Measurements from ENCODE around the gene SMIM44. TPM values are rescaled to one million over a fixed set of nuclear protein-coding genes. Genes with fewer than 3 reads are reported as not detected.
"Not testable (repeated sequence)": the region's sequence is repeated elsewhere in the genome, so short reads cannot be mapped to it uniquely, and the experiment has no call there.

The SMIM44 gene
- total RNA-seq, 4 donors from 2014 or later = not detected

DNA sequence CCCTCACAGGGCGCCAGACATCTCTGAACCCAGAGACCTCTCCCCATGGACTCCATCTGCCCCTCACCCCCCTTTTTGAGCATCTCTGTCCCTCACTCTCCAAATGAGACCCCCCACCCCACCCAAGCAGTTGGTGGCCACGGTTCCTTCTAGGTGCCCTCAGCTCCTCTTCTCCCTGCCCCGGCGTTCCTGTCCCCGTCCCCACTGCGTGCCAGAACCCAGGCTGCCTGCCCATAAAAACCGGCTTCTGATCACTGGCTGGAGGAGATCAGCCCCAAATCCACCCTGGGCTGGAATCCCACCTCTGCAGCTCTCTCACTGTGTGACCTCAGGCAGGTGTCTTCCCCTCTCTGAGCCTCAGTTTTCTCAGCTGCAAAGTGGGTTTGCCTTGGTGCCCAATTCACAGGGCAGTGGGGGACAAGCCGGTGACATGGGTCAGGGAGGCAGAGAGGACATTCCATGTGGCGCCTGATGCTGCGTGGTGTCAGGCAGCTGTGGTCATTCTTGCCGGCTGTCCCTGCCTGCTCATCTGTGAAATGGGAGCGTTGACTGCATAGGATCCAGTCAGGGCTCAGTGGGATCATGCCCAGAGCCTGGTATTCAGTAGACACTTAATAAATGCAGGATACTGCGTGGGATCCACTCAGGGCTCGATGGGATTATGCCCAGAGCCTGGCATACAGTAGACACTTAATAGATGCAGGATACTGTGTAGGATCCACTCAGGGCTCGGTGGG lies 28.4 kb downstream of the SMIM44 start:
- no peak for DNase-seq
- Histone ChIP-seq H3K4me3 (replicated peaks in 1 of 3) (no peak overlapping the region), H3K9me3 (no peaks in the 10 kb centered on the region), H3K27me3 (no peaks in the 10 kb centered on the region), H3K36me3 (peaks cover 46 to 60% of the 10 kb centered on the region in 2 donors), H3K4me1 (peaks cover 22 to 42% of the 10 kb centered on the region in 2 donors), H3K27ac (peak overlapping the region in 1 of 3 donors; percentile 10)
- WGBS, 2 donors = 97 to 98% methylated on average over 15 of the region's 15 CpGs
- intact Hi-C loops (cut with DNase I) = no loop called here
- TF ChIP-seq, protein P1, sequence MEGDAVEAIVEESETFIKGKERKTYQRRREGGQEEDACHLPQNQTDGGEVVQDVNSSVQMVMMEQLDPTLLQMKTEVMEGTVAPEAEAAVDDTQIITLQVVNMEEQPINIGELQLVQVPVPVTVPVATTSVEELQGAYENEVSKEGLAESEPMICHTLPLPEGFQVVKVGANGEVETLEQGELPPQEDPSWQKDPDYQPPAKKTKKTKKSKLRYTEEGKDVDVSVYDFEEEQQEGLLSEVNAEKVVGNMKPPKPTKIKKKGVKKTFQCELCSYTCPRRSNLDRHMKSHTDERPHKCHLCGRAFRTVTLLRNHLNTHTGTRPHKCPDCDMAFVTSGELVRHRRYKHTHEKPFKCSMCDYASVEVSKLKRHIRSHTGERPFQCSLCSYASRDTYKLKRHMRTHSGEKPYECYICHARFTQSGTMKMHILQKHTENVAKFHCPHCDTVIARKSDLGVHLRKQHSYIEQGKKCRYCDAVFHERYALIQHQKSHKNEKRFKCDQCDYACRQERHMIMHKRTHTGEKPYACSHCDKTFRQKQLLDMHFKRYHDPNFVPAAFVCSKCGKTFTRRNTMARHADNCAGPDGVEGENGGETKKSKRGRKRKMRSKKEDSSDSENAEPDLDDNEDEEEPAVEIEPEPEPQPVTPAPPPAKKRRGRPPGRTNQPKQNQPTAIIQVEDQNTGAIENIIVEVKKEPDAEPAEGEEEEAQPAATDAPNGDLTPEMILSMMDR (IDR thresholded peaks at IDR 0.05) = no peak
- no peak for TF ChIP-seq POLR2A (IDR thresholded peaks at IDR 0.05)

DNA sequence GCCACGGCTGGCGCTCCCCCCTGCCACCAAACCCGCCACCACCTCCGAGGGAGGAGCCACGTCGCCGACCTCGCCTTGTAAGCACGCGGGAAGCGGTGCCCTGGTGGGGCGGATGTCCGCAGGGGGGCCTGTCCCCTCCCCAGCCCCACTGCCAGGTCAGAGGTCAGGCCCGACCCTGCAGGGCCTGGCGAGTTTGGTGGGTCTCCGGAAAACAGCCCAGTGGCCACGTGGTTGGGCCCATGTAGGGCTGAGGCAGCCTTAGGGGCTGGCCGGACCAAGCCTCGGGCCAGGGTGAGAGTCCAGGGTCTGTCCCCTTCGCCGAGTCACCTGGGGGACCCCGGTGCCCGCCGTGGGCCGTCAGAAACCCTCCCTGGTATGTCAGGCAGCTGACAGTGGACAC lies 29.4 kb downstream of the SMIM44 start:
- no peak for DNase-seq
- no peak overlapping the region for H3K4me3 ChIP-seq (replicated peaks in 1 of 3)
- 54 to 86% methylated on average over 4 to 15 of the region's 25 CpGs for WGBS, 2 donors
- H3K36me3 ChIP-seq = peaks cover 56 to 70% of the 10 kb centered on the region in 2 donors
- H3K4me1 ChIP-seq = peaks cover 13 to 33% of the 10 kb centered on the region in 2 donors
- no peaks in the 10 kb centered on the region for H3K27me3 ChIP-seq
- H3K9me3 ChIP-seq = no peaks in the 10 kb centered on the region
- H3K27ac ChIP-seq = no peak overlapping the region
- intact Hi-C loops (cut with DNase I) = no loop called here
- TF ChIP-seq, protein P1 (IDR thresholded peaks at IDR 0.05) = no peak
- no peak for TF ChIP-seq POLR2A (IDR thresholded peaks at IDR 0.05)

DNA sequence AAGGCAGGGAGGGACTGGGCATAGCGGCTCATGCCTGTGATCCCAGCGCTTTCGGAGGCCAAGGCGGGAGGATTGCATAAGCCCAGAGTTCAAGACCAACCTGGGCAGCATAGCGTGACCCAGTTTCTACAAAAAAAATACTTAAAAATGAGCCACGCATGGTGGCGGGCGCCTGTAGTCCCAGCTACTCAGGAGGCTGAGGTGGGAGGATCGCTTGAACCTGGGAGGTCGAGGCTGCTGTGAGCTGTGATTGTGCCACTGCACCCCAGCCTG lies 30.4 kb downstream of the SMIM44 start:
- H3K27ac ChIP-seq; H3K27me3 ChIP-seq; H3K4me3 ChIP-seq (replicated peaks in 1 of 3); intact Hi-C loops (cut with DNase I); DNase-seq; H3K9me3 ChIP-seq: not testable (repeated sequence)
- H3K36me3 ChIP-seq = peaks cover 57 to 70% of the 10 kb centered on the region in 2 donors
- WGBS, 2 donors = 95 to 99% methylated on average over 10 of the region's 10 CpGs
- peaks cover 5 to 23% of the 10 kb centered on the region in 2 donors for H3K4me1 ChIP-seq

DNA sequence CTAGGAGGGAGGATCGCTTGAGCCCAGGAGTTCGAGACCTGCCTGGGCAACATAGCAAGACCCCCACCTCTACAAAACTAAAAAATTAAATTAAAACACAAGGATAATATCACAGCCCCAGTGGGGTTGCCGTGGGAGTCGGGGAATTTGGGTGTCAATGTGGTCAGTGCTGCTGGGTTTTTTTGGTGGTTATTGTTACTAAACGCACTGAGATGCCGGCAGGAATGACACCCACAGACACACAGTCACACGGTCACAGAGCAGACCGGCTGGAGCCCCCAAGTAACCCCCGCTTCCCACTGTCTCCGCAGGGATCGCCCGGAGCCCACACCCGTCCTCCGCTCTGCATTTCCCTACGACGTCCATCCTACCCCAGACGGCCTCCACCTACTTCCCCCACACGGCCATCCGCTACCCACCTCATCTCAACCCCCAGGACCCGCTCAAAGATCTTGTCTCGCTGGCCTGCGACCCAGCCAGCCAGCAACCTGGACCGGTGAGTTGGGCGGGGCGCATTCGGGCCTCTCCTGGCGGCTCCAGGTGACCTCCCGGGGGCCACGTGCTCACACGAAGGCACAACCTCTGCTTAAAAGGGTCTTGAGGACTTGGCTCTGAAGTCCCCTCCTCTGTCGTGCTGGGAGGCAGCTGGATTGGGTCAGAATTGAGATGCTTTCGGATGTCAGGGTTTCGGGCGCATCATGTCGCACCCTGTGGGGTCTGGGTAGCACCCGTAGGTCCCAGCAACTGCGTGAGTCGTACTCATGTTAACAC lies 30.9 kb downstream of the SMIM44 start:
- Histone ChIP-seq H3K27ac (peak overlapping the region in 2 of 3 donors; percentile 63 to 71), H3K9me3 (no peaks in the 10 kb centered on the region), H3K27me3 (no peaks in the 10 kb centered on the region), H3K4me3 (replicated peaks in 1 of 3) (no peak overlapping the region), H3K36me3 (peaks cover 57 to 70% of the 10 kb centered on the region in 2 donors), H3K4me1 (peaks cover under 1 to 18% of the 10 kb centered on the region in 2 donors)
- intact Hi-C loops (cut with DNase I) = no loop called here
- WGBS, 2 donors = 92 to 93% methylated on average over 38 of the region's 38 CpGs
- no peak for DNase-seq
- TF ChIP-seq, protein P1 (IDR thresholded peaks at IDR 0.05) = no peak
- TF ChIP-seq POLR2A (IDR thresholded peaks at IDR 0.05) = no peak

DNA sequence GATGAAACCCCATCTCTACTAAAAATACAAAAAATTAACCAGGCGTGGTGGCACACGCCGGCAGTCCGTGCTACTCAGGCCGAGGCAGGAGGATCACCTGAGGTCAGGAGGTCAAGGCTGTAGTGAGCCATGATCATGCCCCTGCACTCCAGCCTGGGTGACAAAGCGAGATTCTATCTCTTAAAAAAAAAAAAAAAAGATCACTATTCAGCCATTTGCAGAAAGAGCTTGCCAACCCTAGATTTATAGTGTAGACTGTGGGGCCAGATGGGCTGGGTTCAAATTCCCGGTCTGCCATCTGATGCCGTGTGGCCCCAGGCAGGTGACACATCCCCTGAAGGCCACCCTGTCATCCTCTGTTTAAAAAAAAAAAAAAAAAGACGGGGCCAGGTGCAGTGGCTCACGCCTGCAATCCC lies 31.8 kb downstream of the SMIM44 start:
- no peak for TF ChIP-seq POLR2A (IDR thresholded peaks at IDR 0.05)
- TF ChIP-seq, protein P1 (IDR thresholded peaks at IDR 0.05) = no peak
- 84 to 89% methylated on average over 10 of the region's 10 CpGs for WGBS, 2 donors
- intact Hi-C loops (cut with DNase I) = no loop called here

More for the DNA sequence above, 31.8 kb downstream of the SMIM44 start:
- H3K36me3 ChIP-seq = peaks cover 50 to 61% of the 10 kb centered on the region in 2 donors
- peak overlapping the region; percentile 50 to 71 (median 63) for H3K27ac ChIP-seq
- H3K9me3 ChIP-seq = no peaks in the 10 kb centered on the region
- H3K27me3 ChIP-seq = no peaks in the 10 kb centered on the region
- DNase-seq = no peak
- H3K4me3 ChIP-seq (replicated peaks in 1 of 3) = no peak overlapping the region
- peaks cover 0 to 13% of the 10 kb centered on the region in 2 donors for H3K4me1 ChIP-seq

Data from thyroid gland (tissue), 4 donors.